Measurements from ENCODE around the gene HNRNPA3.

GRCh38 chr2:177217247-177217843, 4.8 kb downstream of the HNRNPA3 start:
- TF ChIP-seq SUZ12 (IDR thresholded peaks at IDR 0.05; ENCODE audit: extremely low read depth, insufficient read depth, insufficient read length) (no peak), YY1 (IDR thresholded peaks at IDR 0.05; ENCODE audit: insufficient read depth, insufficient read length) (no peak), ZNF274 (IDR thresholded peaks at IDR 0.05; ENCODE audit: low read depth, low read length) (no peak)
